Measurements from ENCODE around the gene KCNIP4.

GRCh38 chr4:21664355-21664754 lies 284.2 kb downstream of the KCNIP4 start:
- TF ChIP-seq CTCF (IDR thresholded peaks at IDR 0.05), result no peak
- no peak for TF ChIP-seq POLR2A (IDR thresholded peaks at IDR 0.05)
- TF ChIP-seq EP300 (IDR thresholded peaks at IDR 0.05), result no peak

Measured in tibial nerve (tissue), 4 donors.